Measurements from ENCODE around the gene CXCL1.
"Not testable (repeated sequence)": the region's sequence is repeated elsewhere in the genome, so short reads cannot be mapped to it uniquely, and the experiment has no call there.

GRCh38 chr4:73899338-73899737 is 30.1 kb downstream of the CXCL1 start:
- TF ChIP-seq CTCF, POLR2A (IDR thresholded peaks at IDR 0.05): not testable (repeated sequence)

All from adrenal gland (tissue), 5 donors.